ENCODE data around the gene FGA. TPM values are rescaled to one million over a fixed set of nuclear protein-coding genes. Genes with fewer than 3 reads are reported as not detected.

FGA gene
- total RNA-seq, 1 experiment from 2014 or later: not detected

- Histone ChIP-seq H3K27me3 (ENCODE audit: insufficient read depth, low read depth) (no peaks in the 10 kb centered on the region), H3K4me1 (replicated peaks; ENCODE audit: insufficient read depth) (peaks cover 11% of the 10 kb centered on the region), H3F3A (ENCODE audit: insufficient read depth, low read depth) (no peaks in the 10 kb centered on the region), H3K9me3 (ENCODE audit: insufficient read depth, low read depth) (no peaks in the 10 kb centered on the region), H3K4me3 (peak within 1 kb of the TSS; percentile 65), H3K36me3 (ENCODE audit: low read depth) (peaks cover 17% of the 10 kb centered on the region), H3K27ac (0 out of 2 replicates have a peak within 1 kb of the TSS, but pooled peaks have one; percentile 24), H3K79me2 (ENCODE audit: low read depth) (peaks cover 19% of the 10 kb centered on the region), H3K9me2 (ENCODE audit: insufficient read depth) (no peaks in the 10 kb centered on the region), H4K20me1 (ENCODE audit: insufficient read depth) (no peaks in the 10 kb centered on the region), H2AFZ (peak within 1 kb of the TSS; percentile 98), H3K4me2 (peak within 1 kb of the TSS; percentile 95)
- BruUV-seq (replicated peaks): TSS peak; percentile 78
- CTCF ChIA-PET: interaction anchor here (0.6 to 1.7 kb wide), 6 partner anchors 9 to 194 kb away, joined by 3 to 9 read pairs (median 6); partner anchors contain the start of gene LRAT
- TF ChIP-seq EZH2 (IDR thresholded peaks at IDR 0.05; ENCODE audit: low read depth): no peak
- POLR2A ChIA-PET (ENCODE audit: unreplicated experiment): interaction anchor here (0.7 to 0.8 kb wide), 2 partner anchors 22 to 62 kb away, joined by 6 to 7 read pairs; partner anchors contain the start of gene FGG
- intact Hi-C loops (cut with micrococcal nuclease; ENCODE audit: unreplicated experiment): loop anchor here (1.0 to 10.0 kb wide), 5 partner anchors 43 to 825 kb away; partner anchors contain the start of genes MAP9 and SFRP2
- DNase-seq: peak; percentile 77 to 93
Measured at GRCh38 chr4:154549894-154550790, 40.4 kb downstream of the FGA start, which contains the start of gene PLRG1. Gene PLRG1, minus strand, starts transcription at chr4:154550400. Its CDS starts 92 bp downstream, at chr4:154550308.

GRCh38 chr4:154545689-154546088, 44.9 kb downstream of the FGA start:
- intact Hi-C loops (cut with micrococcal nuclease; ENCODE audit: unreplicated experiment): no loop called here
- TF ChIP-seq EZH2 (IDR thresholded peaks at IDR 0.05; ENCODE audit: low read depth): no peak
- no peak for TF ChIP-seq CTCF (conservative IDR thresholded peaks at IDR 0.05)
- no TSS peak for BruUV-seq (replicated peaks)
- Histone ChIP-seq H3K27ac (no peak overlapping the region), H3K79me2 (ENCODE audit: low read depth) (peaks cover 19% of the 10 kb centered on the region), H3K4me3 (no peak overlapping the region), H4K20me1 (ENCODE audit: insufficient read depth) (no peaks in the 10 kb centered on the region), H3K27me3 (ENCODE audit: insufficient read depth, low read depth) (no peaks in the 10 kb centered on the region), H3K9me2 (ENCODE audit: insufficient read depth) (no peaks in the 10 kb centered on the region), H3K9me3 (ENCODE audit: insufficient read depth, low read depth) (no peaks in the 10 kb centered on the region), H3F3A (ENCODE audit: insufficient read depth, low read depth) (no peaks in the 10 kb centered on the region), H3K4me1 (replicated peaks; ENCODE audit: insufficient read depth) (peaks cover 11% of the 10 kb centered on the region), H3K36me3 (ENCODE audit: low read depth) (peaks cover 30% of the 10 kb centered on the region), H3K4me2 (no peak overlapping the region), H2AFZ (no peak overlapping the region)
- DNase-seq: no peak
- ChIA-PET POLR2A (ENCODE audit: unreplicated experiment) (no interaction called here), CTCF (no interaction called here)

GRCh38 chr4:154542271-154542879, 48.2 kb downstream of the FGA start:
- Histone ChIP-seq H3K9me3 (ENCODE audit: insufficient read depth, low read depth) (no peaks in the 10 kb centered on the region), H3K4me2 (no peak overlapping the region), H4K20me1 (ENCODE audit: insufficient read depth) (0 out of 2 replicates have a peak, but pooled peaks cover 3% of the 10 kb centered on the region), H3K27ac (no peak overlapping the region), H3K36me3 (ENCODE audit: low read depth) (peaks cover 35% of the 10 kb centered on the region), H3K4me1 (replicated peaks; ENCODE audit: insufficient read depth) (no peaks in the 10 kb centered on the region), H2AFZ (no peak overlapping the region), H3K79me2 (ENCODE audit: low read depth) (no peaks in the 10 kb centered on the region), H3K9me2 (ENCODE audit: insufficient read depth) (no peaks in the 10 kb centered on the region), H3K4me3 (no peak overlapping the region), H3K27me3 (ENCODE audit: insufficient read depth, low read depth) (no peaks in the 10 kb centered on the region), H3F3A (ENCODE audit: insufficient read depth, low read depth) (no peaks in the 10 kb centered on the region)
- ChIA-PET POLR2A (ENCODE audit: unreplicated experiment) (no interaction called here), CTCF (no interaction called here)
- intact Hi-C loops (cut with micrococcal nuclease; ENCODE audit: unreplicated experiment): no loop called here
- DNase-seq: no peak
- no peak for TF ChIP-seq EZH2 (IDR thresholded peaks at IDR 0.05; ENCODE audit: low read depth)
- TF ChIP-seq CTCF (conservative IDR thresholded peaks at IDR 0.05): no peak
- BruUV-seq (replicated peaks): no TSS peak

Other genes with a start within 250 kb of the FGA start
- gene DCHS2, start 98.9 kb downstream of the FGA start, total RNA-seq (2021): 0.02 and 0.15 TPM in 2 replicates
- gene PLRG1, start 40.3 kb downstream of the FGA start, total RNA-seq (2021): 60.8 and 80.7 TPM in 2 replicates
- not detected in 2 replicates for gene FGB, start 27.7 kb downstream of the FGA start, total RNA-seq (2021)
- not detected in 2 replicates for gene FGG, start 21.9 kb upstream of the FGA start, total RNA-seq (2021)
- 0.68 and 0.85 TPM in 2 replicates for gene LRAT, start 153.3 kb upstream of the FGA start, total RNA-seq (2021)
- not detected in 2 replicates for gene RBM46, start 190.5 kb upstream of the FGA start, total RNA-seq (2021)